Breast epithelium (tissue), 3 donors: ENCODE results near the gene FAF1.

Experiments used
- POLR2A ChIP-seq: fragments of 450-650 bp; IDR thresholded peaks from one replicate; pipeline ENCODE4 v1.6.1; 2016; ENCODE audit warnings: antibody characterized with exemption, mild to moderate bottlenecking, moderate library complexity
- TF ChIP-seq, protein P1 (sequence below), 3 donors: fragments of 450-650 bp; IDR thresholded peaks; one replicate each; pipeline ENCODE4 v1.5.1; 2016 to 2017; ENCODE audit warnings: antibody characterized with exemption in 3 of 3, mild to moderate bottlenecking in 3 of 3, moderate library complexity in 3 of 3

DNA sequence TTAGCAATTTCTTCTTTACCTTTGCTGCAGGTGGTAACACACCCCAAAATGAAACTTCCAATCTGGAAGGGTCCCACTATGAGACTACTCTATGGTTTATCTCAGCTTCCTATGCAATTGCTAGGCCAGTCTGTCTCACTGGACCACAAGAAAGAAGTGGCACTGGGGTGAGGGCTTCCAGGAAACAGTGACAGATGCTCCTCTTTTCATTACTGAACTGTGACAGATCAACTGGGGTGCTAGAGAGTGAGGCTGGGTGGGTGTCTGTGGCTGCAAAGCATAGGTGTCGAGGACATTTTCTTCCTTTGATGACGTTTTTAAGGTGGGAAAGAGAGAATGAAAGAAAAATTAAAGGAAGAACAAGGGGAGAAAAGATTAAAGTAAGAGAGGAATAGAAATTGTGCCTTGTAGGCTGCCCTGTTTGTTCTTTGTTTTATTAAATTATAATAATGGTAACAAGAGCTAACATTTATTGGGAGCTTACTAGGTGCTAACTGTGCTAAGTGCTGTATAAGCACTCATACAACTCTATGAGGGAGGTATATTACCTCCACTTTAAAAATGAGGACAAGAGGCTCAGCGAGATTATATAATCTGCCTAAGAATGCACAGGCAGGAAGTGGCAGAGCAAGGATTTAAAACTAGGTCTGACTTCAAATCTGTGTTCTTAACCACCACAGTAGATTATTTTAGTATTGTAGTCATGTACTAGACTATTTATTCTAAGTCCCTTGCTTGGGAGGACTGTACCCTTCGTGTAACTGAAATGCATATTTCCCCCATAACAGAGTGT, 509.0 kb downstream of the FAF1 start:
- no peak for TF ChIP-seq POLR2A
- TF ChIP-seq, protein P1, sequence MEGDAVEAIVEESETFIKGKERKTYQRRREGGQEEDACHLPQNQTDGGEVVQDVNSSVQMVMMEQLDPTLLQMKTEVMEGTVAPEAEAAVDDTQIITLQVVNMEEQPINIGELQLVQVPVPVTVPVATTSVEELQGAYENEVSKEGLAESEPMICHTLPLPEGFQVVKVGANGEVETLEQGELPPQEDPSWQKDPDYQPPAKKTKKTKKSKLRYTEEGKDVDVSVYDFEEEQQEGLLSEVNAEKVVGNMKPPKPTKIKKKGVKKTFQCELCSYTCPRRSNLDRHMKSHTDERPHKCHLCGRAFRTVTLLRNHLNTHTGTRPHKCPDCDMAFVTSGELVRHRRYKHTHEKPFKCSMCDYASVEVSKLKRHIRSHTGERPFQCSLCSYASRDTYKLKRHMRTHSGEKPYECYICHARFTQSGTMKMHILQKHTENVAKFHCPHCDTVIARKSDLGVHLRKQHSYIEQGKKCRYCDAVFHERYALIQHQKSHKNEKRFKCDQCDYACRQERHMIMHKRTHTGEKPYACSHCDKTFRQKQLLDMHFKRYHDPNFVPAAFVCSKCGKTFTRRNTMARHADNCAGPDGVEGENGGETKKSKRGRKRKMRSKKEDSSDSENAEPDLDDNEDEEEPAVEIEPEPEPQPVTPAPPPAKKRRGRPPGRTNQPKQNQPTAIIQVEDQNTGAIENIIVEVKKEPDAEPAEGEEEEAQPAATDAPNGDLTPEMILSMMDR (IDR thresholded peaks at IDR 0.05), result no peak
